ENCODE results near the gene HABP2. TPM values are rescaled to one million over a fixed set of nuclear protein-coding genes. Genes with fewer than 3 reads are reported as not detected.

Gene HABP2
- total RNA-seq, 1 experiment from 2014 or later = not detected

DNA sequence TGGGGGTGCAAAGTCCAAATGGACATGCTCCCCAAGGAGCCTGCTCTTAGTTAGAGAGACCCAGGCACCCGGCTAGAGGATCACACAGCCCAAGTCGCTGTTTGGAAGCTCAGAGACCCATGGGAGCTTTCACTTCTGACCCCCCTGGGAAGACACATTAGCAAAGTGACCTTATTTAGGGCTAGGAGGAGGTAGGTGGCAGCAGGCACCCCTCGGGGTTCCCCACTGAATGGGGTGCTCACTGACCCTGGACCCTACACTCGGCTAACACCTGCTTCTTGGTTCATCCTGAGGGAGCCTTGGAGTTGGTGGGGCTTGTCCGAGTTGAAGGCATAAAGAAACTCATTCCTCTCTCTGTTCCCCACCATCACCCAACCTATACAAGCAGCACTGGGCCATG lies 27.1 kb upstream of the HABP2 start:
- no peak for DNase-seq (ENCODE audit: low read depth)

DNA sequence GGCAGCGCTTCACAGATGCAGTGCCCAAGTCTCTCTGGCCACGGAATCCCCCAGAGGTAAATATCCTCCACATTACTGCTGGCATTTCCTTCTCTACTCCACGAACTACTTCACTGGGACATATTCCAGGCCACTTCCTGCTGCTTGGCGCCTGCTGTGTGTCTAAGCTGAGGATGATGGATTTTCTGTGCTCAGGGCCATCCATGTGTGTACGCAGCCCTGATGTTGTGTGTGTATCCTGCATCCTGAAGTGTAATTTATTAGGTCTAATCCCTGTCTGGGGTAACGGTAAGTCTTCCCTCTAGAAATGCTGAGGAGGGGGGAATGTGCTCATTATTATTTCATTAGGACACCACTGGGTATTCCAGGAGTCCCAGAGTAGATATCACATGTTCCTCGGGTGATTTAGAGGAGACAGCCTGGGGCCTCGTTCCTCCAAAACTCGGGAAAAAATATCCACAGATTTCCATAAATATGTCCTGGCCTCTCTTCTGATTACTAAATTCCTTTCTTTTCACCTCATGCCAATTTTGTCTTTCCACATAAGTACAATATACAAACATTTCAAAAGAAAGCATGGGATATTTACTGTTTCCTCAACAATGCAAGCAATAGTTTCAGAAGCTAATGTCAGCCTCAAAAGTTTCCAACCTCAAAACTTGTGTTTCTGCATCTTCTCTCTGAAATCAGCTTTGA lies 25.5 kb upstream of the HABP2 start:
- DNase-seq (ENCODE audit: low read depth) = no peak

GRCh38 chr10:113528876-113529275 lies 24.0 kb upstream of the HABP2 start:
- DNase-seq (ENCODE audit: low read depth) = no peak

DNA sequence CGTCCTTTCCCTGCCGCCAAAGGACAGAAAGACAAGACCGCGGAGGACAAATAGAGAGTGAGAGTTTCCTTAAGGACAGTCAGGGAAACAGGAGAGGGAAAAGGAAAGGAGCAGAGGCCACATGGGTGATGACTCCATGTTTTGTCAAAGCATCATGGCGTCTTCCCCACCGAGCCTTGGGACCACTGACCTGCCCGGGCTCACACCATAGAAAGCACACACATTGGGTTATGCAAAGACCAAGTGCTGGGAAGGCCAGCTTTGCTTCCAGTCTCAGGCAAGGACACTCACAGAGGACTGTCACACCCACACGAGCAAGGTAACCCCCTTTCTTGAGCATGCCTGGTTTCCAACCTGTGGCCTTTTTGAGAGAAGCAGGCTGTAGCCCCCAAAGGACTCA lies 23.3 kb upstream of the HABP2 start:
- DNase-seq (ENCODE audit: low read depth) = no peak

DNA sequence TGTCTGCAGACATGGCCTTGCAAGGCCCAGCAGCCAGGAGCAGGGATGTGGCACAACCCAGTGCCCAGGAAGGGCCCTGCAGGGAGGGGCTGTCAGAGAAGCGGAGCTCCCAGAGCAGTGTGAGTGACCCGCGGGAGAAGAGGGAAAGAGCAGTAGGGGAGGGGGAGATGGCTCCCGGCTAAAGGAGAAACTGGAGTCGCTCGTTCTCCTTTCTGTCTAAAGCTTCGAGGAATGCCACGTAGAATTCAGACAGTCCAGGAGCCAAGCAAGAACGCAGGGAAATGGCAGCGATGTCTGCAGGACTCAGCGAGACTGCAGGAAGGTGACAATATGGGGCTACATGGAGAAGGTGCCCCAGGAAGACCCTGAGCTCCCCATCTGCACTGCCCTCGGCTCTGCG lies 22.4 kb upstream of the HABP2 start:
- no peak for DNase-seq (ENCODE audit: low read depth)

- no peak for DNase-seq (ENCODE audit: low read depth)
Measured at GRCh38 chr10:113532724-113533123, 20.1 kb upstream of the HABP2 start.

DNA sequence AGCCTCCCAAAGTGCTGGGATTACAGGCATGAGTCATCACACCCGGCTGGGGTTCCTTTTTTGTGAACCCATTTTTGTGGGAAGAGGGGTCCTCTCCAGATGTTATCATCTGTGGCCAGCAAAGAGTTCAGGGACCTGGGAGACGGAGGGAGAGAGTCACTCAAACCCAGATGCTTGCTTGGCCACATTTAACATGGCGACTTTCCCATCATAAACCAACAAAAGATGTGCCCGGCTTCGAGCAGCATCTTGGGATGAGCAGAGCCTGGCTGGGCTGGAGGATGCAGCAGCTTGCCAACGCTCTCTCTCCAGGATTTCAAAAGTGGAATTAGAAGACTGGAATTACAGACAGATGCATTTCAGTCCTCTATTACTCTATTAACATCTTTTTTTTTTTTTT lies 19.1 kb upstream of the HABP2 start:
- no peak for DNase-seq (ENCODE audit: low read depth)

- DNase-seq (ENCODE audit: low read depth) = no peak
Measured at GRCh38 chr10:113534423-113534822, 18.4 kb upstream of the HABP2 start.

DNA sequence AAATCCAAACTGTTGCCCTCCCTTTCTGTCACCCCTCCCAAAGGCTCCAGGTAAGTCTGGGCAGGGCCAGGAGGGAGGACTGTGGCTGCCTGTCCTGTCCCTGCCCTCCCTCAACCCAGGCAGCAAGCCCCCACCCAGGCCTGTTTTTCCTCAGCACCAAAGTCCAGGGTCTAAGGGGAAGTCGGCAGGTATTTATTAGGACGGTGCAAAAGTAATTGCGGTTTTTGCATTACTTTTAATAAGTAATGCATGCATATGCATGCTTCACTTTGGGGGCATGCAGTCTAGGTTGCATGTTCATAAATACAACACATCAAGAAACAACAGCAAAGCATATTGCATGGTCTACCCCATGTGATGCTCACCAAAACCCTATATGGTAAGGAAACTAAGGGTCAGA lies 15.2 kb upstream of the HABP2 start:
- no peak for DNase-seq (ENCODE audit: low read depth)

- DNase-seq (ENCODE audit: low read depth) = no peak
Measured at GRCh38 chr10:113538151-113538550, 14.7 kb upstream of the HABP2 start.

GRCh38 chr10:113539789-113540188 lies 13.1 kb upstream of the HABP2 start:
- peak; percentile 19 for DNase-seq (ENCODE audit: low read depth)

DNA sequence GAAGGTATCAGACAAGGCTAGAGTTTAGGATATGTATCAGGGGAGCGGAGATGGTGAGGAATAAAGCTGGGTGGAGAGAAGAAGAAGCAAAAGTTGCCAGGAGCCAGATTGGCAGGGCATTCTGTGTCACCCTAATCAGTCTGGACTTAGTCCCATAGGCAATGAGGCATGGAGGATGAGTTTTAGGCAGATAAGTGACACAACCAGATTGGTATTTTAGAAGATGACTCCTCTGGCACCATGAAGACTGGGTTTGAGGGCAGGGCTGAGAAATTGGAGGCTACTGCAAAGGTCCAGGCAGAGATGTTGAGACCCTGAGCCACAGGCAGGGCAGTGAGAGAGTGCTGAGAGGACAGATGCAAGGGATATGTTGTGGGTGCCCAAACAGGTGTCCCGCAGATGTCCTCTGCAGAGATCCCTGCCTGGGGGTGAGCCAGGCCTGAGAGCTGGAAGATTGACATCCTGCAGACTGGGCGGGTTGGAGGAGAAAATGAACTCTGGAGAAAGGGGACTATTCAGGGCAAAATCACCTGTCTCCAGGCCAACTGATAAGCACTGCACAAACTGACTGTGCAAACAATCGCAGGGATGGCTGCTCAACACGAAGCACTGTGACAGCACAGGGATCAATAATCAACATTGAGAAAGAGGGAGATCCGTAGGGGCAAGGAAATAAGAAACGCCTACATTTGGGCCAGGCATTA lies 11.9 kb upstream of the HABP2 start:
- DNase-seq (ENCODE audit: low read depth) = no peak

DNA sequence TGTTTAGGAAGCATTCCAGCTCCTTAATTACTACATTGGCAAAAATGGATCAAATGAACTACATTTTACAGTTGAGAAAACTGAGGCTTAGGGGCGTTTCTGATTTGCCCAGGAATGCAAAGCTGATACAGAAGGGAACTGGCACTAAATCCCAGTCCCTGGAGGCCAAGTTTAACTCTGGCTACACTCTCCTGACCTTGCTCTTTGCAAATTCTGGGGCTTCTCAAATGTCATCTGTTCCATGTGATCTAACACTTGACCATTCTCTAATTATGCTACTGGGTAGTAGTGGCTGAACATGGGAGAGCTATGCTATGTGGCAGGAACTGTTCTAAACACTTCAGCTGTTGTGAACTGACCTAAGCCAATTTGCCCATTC lies 11.3 kb upstream of the HABP2 start:
- no peak for DNase-seq (ENCODE audit: low read depth)

DNA sequence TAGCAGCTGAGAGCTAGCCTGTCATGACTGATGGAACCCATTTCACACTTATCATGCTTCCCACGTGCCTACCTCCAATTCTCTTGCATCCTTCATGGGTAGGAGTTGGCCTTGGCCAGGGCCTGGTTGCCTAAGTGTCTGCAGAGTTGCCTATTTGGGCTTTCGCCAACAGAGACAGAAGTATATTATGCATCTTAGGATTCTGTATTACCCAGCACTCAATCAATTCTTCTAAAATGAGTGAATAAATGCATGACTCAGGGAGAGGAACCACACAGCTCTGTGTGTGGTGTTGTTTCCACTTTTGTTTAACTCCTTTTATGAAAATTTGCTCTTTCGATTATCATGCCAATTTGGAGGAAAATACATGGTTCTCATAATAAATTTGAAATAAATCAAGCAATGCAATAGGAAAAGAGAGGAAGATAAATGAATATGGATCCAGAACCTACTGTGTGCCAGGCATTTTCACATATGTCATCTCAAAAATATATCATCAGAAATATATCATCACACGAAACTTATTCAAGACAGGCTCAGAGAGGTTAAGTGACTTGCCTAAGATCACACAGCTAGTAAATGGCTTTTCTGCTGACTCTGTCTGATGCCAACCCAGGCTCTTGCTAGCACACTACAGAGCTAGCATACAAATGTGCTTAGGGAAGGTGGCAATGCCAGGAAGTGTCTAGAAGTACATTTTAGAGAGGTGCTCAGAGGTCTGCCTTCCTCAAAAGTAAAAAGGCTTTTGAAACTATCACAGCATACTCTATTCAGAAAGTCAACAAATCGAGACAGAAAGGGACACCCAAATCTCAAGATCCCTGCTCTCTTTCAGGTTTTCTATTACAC lies 9.5 kb upstream of the HABP2 start:
- DNase-seq (ENCODE audit: low read depth) = no peak

GRCh38 chr10:113544392-113544791 lies 8.5 kb upstream of the HABP2 start:
- no peak for DNase-seq (ENCODE audit: low read depth)

GRCh38 chr10:113547426-113547825 lies 5.4 kb upstream of the HABP2 start:
- no peak for DNase-seq (ENCODE audit: low read depth)

DNA sequence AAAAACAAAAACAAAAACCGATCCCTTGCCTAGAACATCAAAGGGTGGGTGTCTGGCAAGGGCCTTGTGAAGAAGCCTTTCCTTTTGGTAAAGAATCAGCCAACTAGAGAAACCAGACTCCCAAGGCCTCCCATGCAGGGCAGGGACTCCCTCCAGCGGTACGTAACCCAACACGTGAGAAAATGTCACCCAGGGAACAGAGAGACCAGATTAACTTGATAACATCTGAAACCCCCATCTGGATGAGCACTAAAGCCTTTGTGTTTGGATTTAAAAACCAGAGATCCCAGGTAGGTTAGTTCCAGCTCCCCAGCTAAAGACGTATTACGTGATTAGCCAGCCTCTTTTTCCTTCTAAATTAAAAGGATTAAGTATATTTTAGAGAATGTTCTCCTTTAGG lies 3.0 kb upstream of the HABP2 start:
- DNase-seq (ENCODE audit: low read depth) = no peak

DNA sequence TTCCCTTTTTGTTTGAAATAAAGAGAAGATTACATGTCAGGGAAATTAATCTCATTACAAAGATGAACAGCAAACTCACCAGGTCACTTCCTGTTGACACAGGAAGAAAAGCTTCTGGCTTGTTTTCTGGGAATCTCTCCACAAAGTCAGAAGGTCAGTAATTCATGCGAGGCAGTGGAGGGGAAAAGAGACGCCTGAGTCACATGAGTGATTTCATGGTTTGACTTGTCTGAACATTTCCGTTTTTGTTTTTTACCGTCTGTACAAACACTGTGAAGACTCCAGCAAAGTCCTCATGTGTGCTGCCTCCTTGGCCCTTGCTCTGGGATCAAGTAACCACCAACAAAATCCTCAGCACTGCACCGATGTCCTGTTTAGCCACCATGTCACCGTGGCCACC lies 2.5 kb upstream of the HABP2 start:
- peak; percentile 19 for DNase-seq (ENCODE audit: low read depth)

DNA sequence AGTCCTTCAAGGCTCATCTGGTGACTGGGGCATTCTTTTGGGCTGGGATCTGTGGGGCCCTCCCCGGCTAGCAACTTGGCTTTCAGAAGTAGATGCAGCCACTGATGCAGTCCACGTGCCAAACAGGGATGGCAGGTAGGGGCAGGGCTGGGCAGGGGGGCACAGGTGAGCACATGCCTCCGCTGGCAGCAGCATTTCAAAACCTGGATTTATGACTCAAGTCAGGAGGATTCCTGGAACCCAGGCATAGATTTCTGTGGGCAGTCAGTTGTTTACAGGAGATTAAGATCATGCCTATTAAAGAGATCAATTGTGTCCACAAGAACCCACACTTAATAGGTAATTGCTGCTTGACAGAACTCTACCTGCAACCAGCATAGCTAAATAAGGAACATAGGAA lies 839 bp upstream of the HABP2 start:
- no peak for DNase-seq (ENCODE audit: low read depth)

DNA sequence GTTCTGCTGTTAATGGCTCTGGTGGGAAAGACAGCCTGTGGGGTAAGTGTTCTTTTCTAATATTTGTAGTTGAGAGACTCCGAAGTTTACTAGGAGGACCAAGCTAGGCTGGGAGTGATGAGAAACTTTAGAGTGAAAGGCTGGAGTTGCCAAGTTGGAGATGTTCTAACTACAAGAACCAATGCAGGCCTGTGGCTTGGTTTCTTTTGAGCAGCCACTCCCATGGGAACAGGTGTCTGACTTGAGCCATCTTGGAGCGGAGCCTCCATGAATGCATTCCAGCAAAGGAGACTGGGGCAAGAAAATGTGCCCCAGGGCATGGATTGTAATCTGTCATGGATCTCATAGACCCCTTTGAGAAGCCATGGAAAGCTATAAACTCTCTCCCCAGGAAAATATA lies 296 bp downstream of the HABP2 start:
- no peak for DNase-seq (ENCODE audit: low read depth)

GRCh38 chr10:113554214-113554613 lies 1.4 kb downstream of the HABP2 start:
- no peak for DNase-seq (ENCODE audit: low read depth)

- no peak for DNase-seq (ENCODE audit: low read depth)
Measured at GRCh38 chr10:113555245-113555644, 2.4 kb downstream of the HABP2 start.

DNA sequence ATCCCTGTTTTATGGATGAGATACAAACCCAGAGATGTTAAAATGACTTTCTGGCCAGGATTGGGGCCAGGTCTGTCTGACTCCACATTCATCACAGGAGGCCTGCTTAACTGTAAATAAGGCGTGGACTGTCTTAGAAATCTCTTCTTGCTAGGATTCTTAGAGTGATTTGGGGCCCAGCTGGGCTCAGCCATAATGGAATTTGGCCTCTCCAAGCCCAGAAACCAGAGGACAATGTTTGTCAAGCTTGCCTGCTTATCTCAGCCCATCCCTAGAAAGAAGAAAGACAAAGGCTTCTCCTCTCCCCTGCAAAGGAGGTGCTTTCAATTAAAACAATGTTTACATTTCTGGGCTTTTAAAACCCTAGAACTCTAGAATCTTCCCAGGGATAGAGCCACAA lies 2.9 kb downstream of the HABP2 start:
- no peak for DNase-seq (ENCODE audit: low read depth)

Data from LHCN-M2 (cell line).